NCI-H2227 (cell line): ENCODE measurements around the gene PEPD.
A peak's percentile ranks its signal among the peaks of the same experiment; 100 is the strongest.

Source experiments
- DNase-seq: peaks from one replicate; lab custom pipeline; 2025; ENCODE audit not compliant: unreplicated experiment; lab: John Stamatoyannopoulos, UW

PEPD gene

DNA sequence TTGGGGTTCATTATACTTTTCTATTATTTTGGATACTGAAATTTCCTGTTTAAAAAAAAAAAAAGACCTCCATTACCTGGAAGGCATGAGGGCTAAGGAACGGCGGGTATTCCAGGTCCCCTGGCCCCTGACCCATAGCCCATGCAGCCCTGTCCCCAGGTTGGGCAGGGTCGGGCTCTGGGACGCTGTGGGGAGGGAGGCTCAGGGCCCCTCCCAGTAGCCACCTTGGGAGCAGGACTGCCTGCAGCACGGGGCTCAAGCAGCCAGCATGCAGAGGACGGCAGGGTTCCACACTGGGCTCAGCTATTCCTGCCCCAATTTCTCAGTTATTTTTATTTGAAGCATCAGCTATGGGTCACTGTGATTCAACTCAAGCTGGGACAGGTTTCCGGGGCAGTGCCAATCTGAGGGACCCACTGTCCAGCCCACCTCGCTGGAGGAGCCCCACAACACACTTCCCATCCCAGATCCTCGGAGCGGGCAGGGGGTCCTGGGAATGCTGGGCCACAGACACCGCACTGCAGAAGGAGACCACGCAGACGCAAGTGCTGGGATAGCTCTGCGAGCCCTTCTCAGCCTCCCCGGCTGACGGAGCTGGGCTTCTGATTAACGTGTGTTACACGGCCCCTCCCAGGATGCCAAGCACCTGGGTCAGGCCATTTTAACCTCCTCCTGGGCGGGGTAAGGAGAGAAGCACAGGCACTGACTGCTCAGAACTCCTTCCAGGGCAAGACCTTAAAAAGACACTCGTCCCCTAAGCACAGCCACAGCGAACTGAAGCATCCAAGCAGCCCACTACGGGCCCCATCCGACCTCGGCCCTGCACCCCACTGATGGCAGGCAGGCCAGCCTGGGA lies 60.1 kb downstream of the PEPD start:
- DNase-seq = no peak

DNA sequence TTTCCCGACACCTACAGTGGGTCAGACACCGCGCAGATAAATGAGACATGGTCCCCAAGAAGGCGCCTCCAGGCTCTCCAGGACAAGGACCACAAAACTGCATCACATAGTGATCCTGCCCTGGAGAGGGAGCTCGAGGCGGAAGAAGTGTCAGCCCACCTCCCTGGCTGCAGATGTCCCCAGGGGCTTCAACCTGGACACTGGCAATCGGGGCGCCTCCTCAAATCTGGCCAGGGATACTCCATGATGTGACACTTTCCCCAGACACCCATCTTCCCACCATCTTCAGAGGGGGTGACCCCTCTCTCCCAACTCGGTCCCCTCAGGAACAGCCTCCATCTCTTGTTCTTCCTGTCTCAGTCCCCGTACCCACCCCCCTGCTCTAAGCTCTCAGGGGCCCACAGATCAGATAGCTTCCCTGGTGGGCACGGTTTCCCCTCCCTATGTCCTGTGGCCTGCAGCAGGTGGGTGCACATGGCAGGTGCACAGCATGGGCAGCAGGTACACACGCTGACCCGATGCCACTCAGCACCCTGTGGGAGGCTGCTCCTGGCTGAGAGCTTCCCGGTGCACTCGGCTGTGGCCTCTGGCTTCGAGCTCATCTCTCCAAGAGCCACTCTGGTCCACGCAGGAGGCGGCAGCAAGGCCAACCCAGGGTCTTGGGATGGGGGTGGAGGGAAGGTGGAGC lies 61.2 kb downstream of the PEPD start:
- no peak for DNase-seq

DNA sequence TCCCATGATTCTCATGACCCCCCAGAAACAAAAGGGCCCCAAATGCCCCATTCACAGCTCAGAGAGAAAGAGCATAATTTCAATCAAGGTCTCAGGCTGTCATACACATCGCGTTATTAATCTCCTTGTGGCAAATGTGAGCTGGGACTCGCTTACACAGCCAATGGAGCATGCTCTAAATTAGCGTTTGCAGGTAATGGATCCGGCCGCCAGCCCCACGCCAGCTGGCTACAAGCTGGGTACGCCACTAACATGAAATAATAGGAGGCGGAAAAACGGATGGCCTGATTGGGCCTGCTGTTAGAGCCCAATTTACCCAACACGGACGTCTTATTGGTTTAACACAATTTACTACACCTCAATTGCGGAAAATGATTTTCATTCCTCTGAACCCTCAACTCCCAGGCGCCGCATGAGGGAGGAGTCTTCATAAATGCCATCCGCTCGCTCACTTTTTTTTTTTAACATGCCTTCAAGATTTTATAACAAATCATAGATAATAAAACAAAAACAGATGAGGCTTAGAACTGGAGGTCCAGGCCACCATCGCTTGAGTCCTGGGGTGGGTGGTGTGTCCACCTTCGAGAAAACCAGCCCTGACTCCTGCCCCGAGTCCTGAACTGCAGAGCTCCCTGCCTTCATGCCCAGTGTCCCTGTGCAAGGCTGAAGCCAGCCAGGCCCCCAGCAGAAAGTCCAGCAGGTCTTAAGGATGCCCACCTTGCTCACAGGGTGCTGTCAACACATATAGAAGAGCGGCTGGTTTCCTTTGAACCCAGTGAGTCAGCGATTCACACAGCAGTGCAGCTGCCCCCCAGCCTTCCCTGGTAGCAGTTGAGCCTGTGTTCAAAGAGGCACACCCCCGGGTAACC lies 62.1 kb downstream of the PEPD start:
- peak; percentile 63 for DNase-seq

DNA sequence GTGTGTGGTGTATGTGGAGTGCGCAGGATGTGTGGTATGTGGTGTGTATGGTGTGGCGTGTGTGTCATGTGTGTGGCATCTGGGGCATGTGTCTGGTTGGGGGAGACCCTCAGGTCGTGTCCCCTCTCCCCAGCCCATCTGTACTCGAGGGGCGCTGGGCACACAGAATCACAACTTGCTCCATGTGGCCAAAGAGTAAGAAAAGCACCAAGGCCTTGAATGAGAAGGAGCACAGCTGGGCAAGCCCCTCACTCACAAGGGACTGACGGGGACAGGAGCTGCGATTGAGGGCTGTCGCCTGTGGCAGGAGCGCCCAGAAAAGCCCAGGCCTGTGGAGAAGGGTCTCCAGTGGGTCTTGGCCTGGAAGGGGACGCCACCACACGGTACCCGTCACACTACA lies 62.8 kb downstream of the PEPD start:
- DNase-seq = no peak

DNA sequence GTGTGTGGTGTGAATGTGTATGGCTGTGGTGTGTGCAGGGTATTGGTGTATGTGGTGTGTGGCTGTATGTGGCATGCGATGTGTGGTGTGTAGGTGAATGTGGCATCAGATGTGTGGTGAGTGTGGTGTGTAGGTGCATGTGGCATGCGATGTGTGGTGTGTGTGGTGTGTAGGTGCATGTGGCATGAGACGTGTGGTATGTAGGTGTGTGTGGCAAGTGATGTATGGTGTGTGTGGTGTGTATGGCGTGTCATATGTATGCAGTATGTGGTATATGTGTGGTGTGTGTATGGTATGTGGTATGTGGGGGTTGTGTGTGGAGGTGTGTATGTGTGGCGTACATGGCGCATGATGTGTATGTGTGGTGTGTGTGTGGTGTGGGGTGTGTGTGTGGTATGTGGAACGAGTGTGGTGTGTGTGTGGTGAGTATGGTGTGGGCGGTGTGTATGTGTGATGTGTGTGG lies 63.4 kb downstream of the PEPD start:
- no peak for DNase-seq

DNA sequence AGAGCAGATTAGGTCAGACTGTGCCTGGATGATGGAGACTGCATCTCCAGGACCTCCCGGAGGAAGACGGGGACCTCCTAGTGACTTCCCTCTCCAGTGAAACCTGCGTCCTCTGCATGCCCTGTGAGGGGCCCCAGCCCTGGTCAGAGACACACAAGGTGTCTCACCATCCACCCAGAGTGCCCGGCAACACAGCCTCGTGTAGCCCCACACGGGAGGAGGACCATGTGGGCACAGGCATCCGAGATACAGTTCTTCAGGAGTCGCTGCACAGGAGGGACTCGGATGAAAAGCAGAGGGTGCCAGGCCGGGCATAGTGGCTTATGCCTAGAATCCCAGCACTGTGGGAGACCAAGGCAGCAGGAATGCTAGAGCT lies 64.8 kb downstream of the PEPD start:
- DNase-seq = no peak

DNA sequence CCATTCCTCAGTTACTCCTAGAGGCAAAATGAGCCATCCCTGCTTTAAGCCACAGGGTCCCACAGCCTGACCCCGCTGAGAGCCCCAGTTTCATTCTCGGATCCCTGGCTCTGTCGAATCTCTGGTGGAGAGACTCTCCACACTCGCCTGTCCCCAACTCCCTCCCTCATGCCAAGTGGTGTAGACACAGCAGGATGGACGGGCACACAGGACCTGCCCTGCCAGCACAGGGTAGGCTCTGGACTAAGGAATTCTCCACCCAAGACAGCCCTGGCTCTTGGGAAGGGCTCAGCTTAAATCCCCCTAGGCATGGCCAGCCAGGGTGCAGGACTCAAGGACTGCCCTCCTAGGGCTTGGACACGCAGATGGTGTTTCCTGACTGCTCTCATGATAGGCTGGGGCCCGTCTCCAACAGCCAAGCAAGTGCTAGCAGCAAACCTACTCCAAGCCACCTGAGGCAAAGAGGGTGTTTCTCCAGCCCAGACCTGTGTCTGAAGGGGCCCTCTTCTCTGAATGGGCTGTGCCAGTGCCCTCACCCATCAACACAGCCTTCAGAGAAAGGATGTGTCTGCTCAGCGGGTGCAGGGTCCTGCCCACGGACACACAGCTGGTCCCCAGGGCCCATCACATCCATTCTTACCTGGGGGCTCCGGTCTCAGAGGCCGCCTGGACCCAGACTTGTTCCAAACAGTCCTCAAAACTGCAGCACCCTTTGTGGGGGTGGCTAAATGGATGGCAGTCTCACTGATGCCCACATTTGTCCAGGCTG lies 65.3 kb downstream of the PEPD start:
- DNase-seq = no peak

DNA sequence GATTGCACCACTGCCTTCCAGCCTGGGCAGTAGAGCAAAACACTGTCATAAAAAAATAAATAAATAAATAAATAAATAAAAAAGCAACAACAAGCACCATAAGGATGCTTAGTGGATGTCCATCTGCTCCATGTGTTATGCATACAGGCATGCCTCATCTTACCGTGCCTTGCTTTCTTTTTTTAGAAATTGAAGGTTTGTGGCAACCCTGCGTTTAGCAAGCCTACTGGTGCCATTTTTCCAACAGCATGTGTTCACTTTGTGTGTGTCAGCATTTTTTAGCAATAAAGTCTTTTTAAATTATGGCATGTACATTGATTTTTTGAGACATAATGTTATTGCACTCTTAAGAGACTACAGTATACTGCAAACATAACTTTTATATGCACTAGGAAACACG lies 68.3 kb downstream of the PEPD start:
- no peak for DNase-seq

DNA sequence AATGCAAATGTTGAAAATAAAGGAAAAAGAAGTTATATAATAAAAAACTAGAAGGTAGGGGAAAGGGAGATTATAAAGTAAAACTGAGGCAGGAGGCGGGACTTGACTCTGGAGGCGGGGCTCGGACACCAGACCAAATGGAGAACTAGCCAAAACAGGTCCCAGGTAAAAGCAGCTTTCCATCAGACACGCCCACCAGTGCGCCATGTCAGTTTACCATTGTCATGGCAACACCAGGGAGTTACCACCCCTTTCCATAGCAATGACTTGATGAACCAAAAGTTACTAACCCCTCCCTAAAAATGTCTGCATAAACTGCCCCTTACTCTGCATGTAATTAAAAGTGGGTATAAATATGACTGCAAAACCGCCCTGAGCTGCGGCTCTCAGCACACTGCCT lies 70.9 kb downstream of the PEPD start:
- DNase-seq = no peak

DNA sequence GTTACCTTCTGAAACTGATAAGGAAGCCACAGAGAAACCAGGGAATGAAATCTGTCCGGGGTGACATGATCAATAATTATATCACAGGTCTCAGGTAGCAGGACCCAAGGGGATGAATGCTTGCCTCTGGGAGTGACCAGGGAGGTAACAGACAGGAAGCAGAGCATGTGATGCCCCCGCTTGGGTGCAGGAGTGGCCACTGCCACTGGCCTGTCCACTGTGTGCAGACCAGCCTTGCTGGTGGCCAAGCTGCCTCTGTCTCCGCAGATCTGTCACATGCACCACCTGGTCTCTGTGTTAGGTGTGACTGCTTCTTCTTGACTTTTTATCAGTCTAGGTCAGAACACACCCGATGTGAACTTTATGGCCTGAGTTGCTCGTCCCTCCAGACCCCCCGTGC lies 71.8 kb downstream of the PEPD start:
- no peak for DNase-seq

DNA sequence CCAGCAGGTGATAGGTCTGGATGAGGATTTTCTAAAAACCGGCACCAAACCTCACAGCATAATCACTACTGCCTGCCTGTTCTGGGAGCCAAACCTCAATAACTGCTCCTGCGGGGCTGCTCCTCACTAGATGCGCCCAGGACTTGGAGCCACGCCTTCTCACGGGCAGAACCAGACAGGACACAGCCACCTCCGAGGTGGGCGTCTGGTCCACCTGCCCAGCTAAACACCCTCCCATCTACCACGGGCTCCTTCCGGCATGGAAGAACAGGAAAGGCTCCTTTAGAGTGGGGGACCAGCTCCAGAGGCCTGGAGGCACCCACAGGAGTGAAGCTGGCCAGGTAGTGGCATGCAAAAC lies 73.5 kb downstream of the PEPD start:
- no peak for DNase-seq

DNA sequence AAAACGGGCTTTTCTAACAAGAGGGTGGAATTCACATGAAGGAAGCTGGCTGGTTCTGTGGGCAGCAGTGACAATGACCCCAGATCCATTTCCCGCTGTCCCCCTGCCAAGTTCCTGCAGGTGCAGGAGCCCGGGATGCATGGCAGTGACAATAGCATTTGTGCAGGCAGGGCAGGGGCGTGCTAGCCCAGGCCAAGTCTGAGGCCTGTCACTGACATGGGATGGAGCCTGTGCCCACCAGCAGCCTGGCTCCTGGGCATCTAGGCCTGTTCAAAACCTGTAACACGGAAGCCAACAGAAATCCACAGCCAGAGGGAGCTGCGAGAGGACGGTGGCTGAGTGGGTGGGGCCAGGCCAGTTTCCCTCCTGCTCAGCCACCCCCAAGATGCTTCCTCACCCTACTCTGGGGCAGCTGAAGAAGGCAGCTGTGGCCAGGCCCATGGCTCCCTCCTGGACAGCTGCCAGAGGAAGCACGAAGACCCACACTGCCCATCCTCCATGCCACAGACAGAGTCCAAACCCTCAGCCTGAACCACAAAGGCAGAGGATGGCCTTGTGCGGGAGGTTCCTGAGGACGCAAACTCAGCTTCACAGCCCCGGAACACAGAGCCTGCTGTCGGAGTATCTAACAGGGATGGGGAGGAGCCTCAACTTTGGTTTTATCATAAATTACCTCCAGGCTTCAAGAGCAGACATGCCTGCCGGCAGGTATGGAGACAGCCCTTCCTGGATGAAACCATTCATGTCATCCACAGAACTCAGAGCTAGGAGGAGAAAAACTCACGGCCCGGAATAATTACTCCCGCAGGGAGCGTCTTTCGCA lies 74.0 kb downstream of the PEPD start:
- DNase-seq = no peak

DNA sequence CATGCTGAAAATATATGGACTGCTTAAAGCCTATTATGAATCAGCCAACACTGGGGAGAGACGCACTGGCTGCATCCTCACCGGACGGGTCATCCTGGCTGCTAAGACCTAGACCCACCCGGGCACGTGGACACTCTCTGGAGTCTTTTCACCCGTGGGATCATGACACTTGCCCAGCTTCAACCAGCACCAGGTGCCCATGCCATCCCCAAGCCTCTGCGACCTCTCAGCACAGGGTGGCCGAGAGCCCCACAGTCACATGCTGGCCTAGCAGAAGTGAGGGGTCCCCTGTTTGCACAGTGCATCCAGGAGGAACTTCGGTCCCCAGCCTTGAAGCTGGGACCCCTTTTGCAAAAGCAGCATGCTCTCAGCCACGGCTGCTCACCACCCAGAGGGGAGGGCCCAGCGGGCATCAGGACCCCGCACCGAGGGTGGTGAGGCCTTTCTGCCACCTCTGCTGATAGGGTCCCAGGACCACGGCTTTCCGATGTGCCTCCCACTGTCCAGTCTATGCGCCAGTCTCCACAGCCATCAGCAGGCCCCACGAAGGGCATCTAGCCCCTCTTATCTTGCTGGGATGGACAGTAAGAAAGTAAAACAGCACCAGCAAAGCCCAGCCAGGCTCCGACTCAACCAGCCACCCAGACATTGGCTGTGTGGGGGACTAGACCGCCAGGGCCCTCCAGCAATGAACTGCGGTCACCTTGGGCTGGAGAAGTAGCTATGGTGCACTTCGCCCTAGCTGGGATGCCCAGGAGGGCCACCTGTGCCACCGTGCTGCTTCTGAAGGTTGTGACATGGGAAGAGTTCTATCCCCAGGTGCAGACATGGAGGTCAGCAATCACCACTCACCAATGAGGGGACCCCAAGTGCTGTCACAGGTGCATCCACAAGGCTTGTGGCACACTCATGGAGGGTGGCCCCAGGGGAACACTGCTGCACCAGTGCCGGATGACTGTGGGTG lies 75.0 kb downstream of the PEPD start:
- DNase-seq = no peak

DNA sequence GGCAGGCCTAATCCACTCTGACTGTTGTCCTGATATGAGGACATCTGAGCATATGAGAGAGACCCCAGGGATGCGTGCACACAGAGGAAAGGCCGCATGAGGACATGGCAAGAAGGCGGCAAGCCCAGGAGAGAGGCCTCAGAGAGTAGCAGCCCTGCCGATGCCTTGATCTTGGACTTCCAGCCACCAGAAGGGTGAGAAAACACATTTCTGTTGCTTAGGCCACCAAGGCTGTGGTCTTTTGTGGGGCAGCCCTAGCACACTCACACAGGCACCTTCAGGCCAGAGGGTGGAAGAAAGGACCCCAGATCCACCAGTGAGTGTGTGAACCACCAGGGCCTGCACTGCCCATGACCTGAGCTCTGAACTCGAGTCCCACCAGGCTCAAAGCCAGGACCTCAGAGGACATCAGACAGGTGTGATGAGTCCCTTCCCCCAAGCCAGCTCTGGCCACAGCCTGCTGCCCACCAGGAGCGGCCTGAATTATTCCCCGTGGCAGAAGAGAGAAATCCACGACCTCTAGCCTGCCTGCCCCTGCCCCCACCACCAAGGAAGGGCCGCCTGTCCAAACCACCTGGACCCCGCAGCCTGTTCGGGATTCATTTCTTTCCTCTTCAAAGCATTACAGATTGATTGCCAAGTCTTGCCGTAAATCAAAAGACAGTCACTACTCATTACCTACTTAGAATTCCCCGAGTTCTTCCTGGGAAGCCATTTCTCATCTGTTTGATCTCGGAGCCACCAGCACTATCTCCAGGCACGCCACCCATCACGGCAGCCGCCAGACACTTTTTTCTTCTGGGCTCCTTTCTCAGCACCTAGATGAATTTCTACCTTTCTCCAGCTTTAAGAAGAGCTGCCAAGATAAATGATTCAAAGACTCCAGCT lies 75.9 kb downstream of the PEPD start:
- DNase-seq = no peak

DNA sequence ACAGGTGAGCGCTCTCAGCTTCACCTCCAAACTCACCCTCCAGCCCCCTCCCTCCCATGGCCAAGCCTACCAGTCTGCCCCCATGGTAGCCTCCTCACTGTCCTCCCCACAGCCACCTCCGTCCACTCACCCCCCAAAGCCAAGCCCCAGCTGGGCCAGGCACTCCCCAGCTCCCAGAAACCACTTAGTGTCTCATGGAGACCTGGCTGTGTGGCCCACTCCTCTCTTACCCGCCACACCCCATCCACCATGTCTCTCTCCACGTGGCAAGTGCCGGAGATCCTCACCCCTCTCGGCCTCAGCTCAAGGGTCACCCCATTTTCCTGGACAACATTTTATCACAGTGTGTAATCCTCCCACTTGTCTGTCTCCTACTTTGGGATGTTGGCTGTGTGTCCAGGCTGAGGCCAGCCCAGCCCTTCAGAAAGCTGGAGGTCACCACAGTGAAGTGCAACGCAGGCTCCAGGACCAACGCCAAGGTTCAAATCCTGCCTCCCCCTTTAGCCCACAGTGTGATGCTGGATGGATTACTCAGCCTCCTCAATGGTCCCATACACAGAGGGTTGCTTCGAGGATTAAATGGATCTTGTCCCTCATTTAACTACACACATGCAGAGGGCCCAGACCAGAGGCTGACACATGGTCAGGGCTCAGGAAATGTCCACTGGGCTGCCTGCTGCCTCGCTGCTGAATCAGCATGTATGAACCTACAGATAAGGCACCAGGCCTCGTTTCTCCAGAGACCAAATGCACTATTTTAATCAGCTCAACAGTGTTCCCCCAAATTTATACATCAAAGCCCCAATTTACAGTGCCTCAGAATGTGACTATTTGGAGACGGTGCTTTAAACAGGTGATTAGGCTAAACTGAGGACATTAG lies 76.8 kb downstream of the PEPD start:
- no peak for DNase-seq

DNA sequence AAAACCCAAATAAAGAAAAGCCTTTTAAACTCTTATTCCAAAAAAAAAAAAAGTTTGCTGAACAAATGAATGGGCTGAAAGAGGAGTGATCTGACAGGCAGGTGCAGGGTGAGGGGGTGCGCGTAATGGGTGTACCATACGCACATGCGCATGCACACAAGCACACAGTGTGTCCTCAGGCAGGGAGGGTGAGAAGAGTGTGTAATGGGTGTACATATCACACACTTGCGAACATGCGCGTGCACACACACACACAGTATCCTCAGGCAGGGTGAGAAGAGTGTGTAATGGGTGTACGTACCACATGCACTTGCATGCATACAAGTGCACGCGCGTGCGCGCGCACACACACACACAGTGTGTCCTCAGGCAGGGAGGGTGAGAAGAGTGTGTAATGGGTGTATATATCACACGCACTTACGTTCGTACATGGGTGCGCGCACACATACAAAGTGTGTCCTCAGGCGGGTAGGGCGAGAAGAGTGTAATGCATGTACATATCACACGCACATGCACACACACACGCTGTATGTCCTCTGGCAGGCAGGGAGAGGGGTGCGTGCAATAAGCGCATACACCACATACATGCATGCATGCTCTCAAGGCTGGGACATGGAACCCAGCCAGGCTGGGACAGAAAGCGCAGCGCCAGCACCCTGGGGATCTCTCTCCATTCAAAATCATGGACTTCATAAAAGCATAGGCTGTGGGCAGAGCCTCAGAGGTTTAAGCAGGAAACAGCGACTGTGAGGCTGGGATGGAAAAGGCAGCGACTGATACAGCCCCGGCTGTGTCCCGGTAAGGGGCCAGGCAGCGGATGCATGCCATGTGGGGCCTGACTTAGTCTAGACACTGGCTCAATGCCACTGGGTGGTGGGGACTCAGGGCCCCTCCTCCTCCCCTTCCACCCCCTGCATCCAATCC lies 77.7 kb downstream of the PEPD start:
- DNase-seq = no peak
